Parathyroid adenoma (tissue), 2 donors: ENCODE data around the gene COL5A3.

Experiments
- H2AFZ ChIP-seq: fragments of 300-600 bp; sonication (generic); one replicate; pipeline ENCODE4 v1.7.0; 2017; ENCODE audit warnings: antibody characterized with exemption, mild to moderate bottlenecking
- H3K27ac ChIP-seq: fragments of 300-600 bp; sonication (generic); one replicate; pipeline ENCODE4 v1.7.0; 2017
- H3K27me3 ChIP-seq: fragments of 300-600 bp; sonication (generic); one replicate; pipeline ENCODE4 v1.7.0; 2017; ENCODE audit warnings: low read length; ENCODE audit not compliant: control insufficient read depth, insufficient read depth
- H3K36me3 ChIP-seq: fragments of 300-600 bp; sonication (generic); one replicate; pipeline ENCODE4 v1.7.0; 2017; ENCODE audit warnings: low read length; ENCODE audit not compliant: control insufficient read depth, insufficient read depth
- H3K4me1 ChIP-seq: fragments of 300-600 bp; sonication (generic); one replicate; pipeline ENCODE4 v1.7.0; 2017; ENCODE audit warnings: control low read depth
- H3K4me2 ChIP-seq: fragments of 300-600 bp; sonication (generic); one replicate; pipeline ENCODE4 v1.7.0; 2017; ENCODE audit warnings: low read length
- H3K4me3 ChIP-seq: fragments of 300-600 bp; sonication (generic); one replicate; pipeline ENCODE4 v1.7.0; 2017; ENCODE audit warnings: low read depth, low read length
- H3K79me2 ChIP-seq: fragments of 300-600 bp; sonication (generic); one replicate; pipeline ENCODE4 v1.7.0; 2017; ENCODE audit warnings: control low read depth
- H3K9ac ChIP-seq: fragments of 300-600 bp; sonication (generic); one replicate; pipeline ENCODE4 v1.7.0; 2017; ENCODE audit warnings: mild to moderate bottlenecking
- H3K9me3 ChIP-seq: fragments of 300-600 bp; sonication (generic); one replicate; pipeline ENCODE4 v1.7.0; 2017; ENCODE audit warnings: low read length; ENCODE audit not compliant: control insufficient read depth
- TF ChIP-seq, protein P1 (sequence below): fragments of 300-600 bp; sonication (generic); IDR thresholded peaks from one replicate; pipeline ENCODE4 v1.7.0; 2017; ENCODE audit warnings: antibody characterized with exemption, mild to moderate bottlenecking
- donor health status: primary hyperparathyroidism.

Gene COL5A3

DNA sequence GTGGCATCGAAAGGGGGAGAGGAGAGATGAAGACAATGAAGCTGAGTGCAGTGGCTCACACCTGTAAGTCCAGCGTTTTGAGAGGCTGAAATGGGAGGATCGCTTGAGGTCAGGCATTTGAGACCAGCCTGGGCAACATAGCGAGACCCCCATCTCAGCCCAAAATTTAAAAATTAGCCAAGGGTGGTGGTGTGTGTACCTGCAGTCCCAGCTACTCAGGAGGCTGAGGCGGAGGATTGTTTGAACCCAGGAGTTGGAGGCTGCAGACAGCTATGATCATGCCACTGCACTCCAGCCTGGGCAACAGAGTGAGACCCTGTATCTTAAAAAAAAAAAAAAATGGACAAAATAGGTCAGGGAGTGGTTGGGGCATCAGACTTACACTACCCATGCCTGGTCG lies 10.5 kb upstream of the COL5A3 start:
- H3K36me3 ChIP-seq, result no peaks in the 10 kb centered on the region
- H3K4me3 ChIP-seq, result no peak overlapping the region
- H3K4me1 ChIP-seq, result no peaks in the 10 kb centered on the region
- no peaks in the 10 kb centered on the region for H3K79me2 ChIP-seq
- no peak overlapping the region for H3K4me2 ChIP-seq
- no peaks in the 10 kb centered on the region for H3K27me3 ChIP-seq
- TF ChIP-seq, protein P1, sequence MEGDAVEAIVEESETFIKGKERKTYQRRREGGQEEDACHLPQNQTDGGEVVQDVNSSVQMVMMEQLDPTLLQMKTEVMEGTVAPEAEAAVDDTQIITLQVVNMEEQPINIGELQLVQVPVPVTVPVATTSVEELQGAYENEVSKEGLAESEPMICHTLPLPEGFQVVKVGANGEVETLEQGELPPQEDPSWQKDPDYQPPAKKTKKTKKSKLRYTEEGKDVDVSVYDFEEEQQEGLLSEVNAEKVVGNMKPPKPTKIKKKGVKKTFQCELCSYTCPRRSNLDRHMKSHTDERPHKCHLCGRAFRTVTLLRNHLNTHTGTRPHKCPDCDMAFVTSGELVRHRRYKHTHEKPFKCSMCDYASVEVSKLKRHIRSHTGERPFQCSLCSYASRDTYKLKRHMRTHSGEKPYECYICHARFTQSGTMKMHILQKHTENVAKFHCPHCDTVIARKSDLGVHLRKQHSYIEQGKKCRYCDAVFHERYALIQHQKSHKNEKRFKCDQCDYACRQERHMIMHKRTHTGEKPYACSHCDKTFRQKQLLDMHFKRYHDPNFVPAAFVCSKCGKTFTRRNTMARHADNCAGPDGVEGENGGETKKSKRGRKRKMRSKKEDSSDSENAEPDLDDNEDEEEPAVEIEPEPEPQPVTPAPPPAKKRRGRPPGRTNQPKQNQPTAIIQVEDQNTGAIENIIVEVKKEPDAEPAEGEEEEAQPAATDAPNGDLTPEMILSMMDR, result no peak
- H3K9ac ChIP-seq, result no peak overlapping the region
- H3K9me3 ChIP-seq, result no peaks in the 10 kb centered on the region
- no peak overlapping the region for H3K27ac ChIP-seq
- no peak overlapping the region for H2AFZ ChIP-seq

DNA sequence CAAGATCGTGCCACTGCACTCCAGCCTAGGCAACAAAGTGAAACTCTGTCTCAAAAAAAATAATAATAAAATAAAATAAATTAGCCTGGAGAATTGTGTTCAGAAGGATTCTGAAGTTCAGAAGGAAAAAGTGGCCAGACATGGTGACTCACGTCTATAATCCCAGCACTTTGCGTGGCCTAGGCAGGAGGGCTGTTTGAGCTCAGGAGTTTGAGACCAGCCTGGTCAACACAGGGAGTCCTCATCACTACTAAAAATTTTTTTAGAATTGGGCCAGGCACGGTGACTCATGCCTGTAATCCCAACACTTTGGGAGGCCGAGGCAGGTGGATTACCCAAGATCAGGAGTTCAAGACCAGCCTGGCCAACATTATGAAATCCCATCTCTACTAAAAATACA lies 8.9 kb upstream of the COL5A3 start:
- Histone ChIP-seq H3K4me1 (peaks cover 2% of the 10 kb centered on the region), H3K9ac (no peak overlapping the region), H3K79me2 (no peaks in the 10 kb centered on the region), H3K4me2 (no peak overlapping the region), H3K9me3 (no peaks in the 10 kb centered on the region), H3K4me3 (no peak overlapping the region), H3K36me3 (no peaks in the 10 kb centered on the region), H3K27ac (no peak overlapping the region), H3K27me3 (no peaks in the 10 kb centered on the region), H2AFZ (no peak overlapping the region)
- TF ChIP-seq, protein P1, result no peak

DNA sequence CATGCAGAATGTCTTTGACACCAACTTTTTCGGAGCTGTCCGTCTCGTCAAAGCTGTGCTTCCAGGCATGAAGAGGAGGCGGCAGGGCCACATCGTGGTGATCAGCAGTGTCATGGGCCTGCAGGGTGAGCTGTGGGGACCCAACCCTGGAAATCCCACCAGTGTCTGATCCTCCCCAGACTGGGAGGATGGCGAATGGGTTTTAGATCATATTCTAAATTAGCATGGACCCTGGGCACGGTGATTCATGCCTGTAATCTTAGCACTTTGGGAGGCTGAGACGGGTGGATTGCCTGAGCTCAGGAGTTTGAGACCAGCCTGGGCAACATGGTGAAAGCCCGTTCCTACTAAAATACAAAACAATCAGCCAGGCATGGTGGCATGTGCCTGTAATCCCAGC lies 8.5 kb upstream of the COL5A3 start:
- no peak overlapping the region for H3K4me3 ChIP-seq

DNA sequence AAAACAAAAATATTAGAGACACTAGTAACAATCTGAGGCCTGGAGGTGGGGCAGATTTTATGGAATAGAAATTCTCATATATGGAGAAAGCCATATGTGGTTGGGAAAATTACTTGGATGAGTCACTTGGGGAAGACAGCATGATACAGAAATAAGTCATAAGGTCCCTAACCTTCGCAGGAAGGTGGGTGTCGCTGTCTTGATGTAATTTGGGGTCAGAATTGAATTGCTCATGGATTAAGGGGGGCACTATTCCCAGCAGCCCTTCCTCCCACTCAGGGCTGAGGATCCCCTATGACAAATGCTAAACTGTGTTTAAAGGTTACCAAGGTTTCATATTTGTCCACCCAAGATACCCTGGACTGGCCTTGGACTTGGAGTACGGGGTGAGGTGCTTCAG lies 8.0 kb upstream of the COL5A3 start:
- H3K27me3 ChIP-seq, result no peaks in the 10 kb centered on the region
- H3K79me2 ChIP-seq, result no peaks in the 10 kb centered on the region
- no peak overlapping the region for H3K4me3 ChIP-seq
- H2AFZ ChIP-seq, result no peak overlapping the region
- peaks cover 12% of the 10 kb centered on the region for H3K4me1 ChIP-seq
- H3K27ac ChIP-seq, result no peak overlapping the region
- no peak overlapping the region for H3K9ac ChIP-seq
- H3K4me2 ChIP-seq, result no peak overlapping the region
- no peaks in the 10 kb centered on the region for H3K36me3 ChIP-seq
- no peaks in the 10 kb centered on the region for H3K9me3 ChIP-seq
- TF ChIP-seq, protein P1, result no peak

More for the DNA sequence above, 8.5 kb upstream of the COL5A3 start:
- Histone ChIP-seq H3K4me1 (peaks cover 6% of the 10 kb centered on the region), H3K9me3 (no peaks in the 10 kb centered on the region), H3K4me2 (no peak overlapping the region), H3K27ac (no peak overlapping the region), H3K27me3 (no peaks in the 10 kb centered on the region), H3K9ac (no peak overlapping the region), H3K79me2 (no peaks in the 10 kb centered on the region), H3K36me3 (no peaks in the 10 kb centered on the region), H2AFZ (no peak overlapping the region)
- TF ChIP-seq, protein P1, result no peak

DNA sequence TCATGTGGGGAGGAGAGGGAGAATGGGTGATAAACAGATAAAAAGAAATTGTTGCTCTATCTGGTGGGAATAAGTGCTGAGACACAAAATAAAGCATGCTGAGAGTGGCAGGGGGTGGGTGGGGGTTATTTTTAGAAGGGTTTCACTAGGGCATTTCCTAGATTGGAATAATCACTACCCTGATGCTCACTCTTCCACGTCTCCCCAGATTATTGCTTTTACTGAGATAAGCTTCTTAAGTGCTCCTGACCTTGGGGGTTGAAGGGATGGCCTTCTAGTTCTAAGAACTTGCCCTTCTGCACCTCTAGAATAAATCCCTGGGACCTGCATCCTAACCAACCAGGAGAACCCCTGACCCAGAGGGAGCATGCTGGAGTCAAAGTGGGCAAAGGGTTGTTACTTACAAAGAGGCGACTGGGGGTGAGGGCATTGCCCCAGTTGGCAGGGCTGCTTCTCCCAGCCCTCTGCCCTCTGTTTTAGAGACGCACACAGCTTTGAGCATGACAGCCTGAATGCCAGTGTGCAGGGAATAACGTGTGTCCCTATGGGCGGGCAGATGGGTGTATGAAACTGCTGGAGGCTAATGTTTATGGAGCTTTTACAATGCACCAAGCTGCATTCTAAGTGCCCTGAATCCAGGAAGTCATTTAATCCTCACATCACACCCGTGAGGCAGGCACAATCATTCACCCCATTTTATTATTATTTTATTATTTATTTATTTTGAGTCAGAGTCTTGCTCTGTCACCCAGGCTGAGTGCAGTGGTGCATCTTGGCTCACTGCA lies 3.7 kb upstream of the COL5A3 start:
- no peaks in the 10 kb centered on the region for H3K36me3 ChIP-seq
- H3K79me2 ChIP-seq, result no peaks in the 10 kb centered on the region
- TF ChIP-seq, protein P1, result no peak
- H3K27ac ChIP-seq, result no peak overlapping the region
- peaks cover 18% of the 10 kb centered on the region for H3K4me1 ChIP-seq
- H3K4me2 ChIP-seq, result peak overlapping the region; percentile 4
- no peaks in the 10 kb centered on the region for H3K27me3 ChIP-seq
- no peaks in the 10 kb centered on the region for H3K9me3 ChIP-seq
- H2AFZ ChIP-seq, result peak overlapping the region; percentile 54
- H3K4me3 ChIP-seq, result no peak overlapping the region
- no peak overlapping the region for H3K9ac ChIP-seq
